ENCODE measurements around the gene CASKIN1.

DNA sequence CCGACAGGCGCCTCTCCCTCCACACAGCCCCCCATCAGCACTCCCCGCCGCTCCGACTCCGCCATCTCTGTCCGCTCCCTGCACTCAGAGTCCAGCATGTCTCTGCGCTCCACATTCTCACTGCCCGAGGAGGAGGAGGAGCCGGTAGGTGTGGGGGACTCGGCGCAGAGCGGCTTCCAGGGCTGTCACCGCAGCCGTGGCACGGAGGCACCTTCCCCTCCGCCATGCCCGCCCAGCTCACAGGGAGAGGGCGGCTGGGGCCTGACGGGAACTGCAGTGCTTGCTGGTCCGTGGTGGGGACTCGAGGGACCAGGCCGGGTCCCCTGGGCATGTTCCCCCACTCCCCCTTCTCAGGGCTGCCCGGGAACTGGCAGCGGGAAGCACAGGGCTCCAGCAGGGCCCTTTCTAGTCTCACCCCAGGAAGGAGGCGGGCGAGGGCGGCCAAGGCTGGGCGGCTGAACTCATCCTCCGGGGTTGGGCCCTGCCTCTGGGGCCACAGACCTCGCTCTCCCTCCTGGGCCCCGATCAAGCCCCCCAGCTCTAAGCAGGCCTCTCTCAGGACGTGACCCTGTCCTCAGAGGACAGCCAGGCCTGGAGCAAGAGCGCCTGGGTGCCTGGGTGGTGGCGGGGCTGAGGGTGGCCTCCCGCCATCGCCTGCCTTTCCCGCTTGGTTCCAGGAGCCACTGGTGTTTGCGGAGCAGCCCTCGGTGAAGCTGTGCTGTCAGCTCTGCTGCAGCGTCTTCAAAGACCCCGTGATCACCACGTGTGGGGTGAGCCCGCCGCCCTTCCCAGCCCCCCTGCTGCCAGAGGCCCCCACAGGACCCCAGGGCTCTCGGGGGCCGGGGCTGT is 25.6 kb downstream of the CASKIN1 start:
- TF ChIP-seq EZH2phosphoT487 (IDR thresholded peaks at IDR 0.05) (no peak), EZH2 (IDR thresholded peaks at IDR 0.05) (no peak)
- TF ChIP-seq, protein P1, sequence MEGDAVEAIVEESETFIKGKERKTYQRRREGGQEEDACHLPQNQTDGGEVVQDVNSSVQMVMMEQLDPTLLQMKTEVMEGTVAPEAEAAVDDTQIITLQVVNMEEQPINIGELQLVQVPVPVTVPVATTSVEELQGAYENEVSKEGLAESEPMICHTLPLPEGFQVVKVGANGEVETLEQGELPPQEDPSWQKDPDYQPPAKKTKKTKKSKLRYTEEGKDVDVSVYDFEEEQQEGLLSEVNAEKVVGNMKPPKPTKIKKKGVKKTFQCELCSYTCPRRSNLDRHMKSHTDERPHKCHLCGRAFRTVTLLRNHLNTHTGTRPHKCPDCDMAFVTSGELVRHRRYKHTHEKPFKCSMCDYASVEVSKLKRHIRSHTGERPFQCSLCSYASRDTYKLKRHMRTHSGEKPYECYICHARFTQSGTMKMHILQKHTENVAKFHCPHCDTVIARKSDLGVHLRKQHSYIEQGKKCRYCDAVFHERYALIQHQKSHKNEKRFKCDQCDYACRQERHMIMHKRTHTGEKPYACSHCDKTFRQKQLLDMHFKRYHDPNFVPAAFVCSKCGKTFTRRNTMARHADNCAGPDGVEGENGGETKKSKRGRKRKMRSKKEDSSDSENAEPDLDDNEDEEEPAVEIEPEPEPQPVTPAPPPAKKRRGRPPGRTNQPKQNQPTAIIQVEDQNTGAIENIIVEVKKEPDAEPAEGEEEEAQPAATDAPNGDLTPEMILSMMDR (IDR thresholded peaks at IDR 0.05): no peak

Measured in neural progenitor cell (in vitro differentiated cells).